Activated naive CD8-positive, alpha-beta T cell treated with anti-CD3 and anti-CD28 coated beads, Interleukin-2, amount 10 ng/mL, durations not matched to agents 7 days and 5 days (primary cell): ENCODE data around the gene FAM131B. TPM values are rescaled to one million over a fixed set of nuclear protein-coding genes. Genes with fewer than 3 reads are reported as not detected.
A peak's percentile ranks its signal among the peaks of the same experiment; 100 is the strongest.
"Not testable (repeated sequence)": the region's sequence is repeated elsewhere in the genome, so short reads cannot be mapped to it uniquely, and the experiment has no call there.

ENCODE experiments used
- ATAC-seq: fragments of 150-1000 bp; cut with Tn5 transposase; one replicate; pipeline ENCODE4 v1.10.0; 2021; ENCODE audit warnings: low read depth, moderate library complexity
- POLR2A ChIA-PET: fragments of 350-600 bp; sonication (Branson Sonifier 250); formaldehyde crosslinking; loops from one replicate; lab custom pipeline; 2021; ENCODE audit warnings: antibody characterized with exemption; lab: Charles Lee
- DNase-seq: peaks from one replicate; pipeline ENCODE4 v3.0.0; 2021
- H3K27ac Mint-ChIP-seq: one replicate; pipeline ENCODE4 v1.8.0; 2022; ENCODE audit warnings: mild to moderate bottlenecking, mixed read lengths
- H3K27me3 Mint-ChIP-seq: one replicate; pipeline ENCODE4 v1.8.0; 2022; ENCODE audit warnings: mild to moderate bottlenecking, moderate library complexity, mixed read lengths
- H3K36me3 Mint-ChIP-seq: one replicate; pipeline ENCODE4 v1.8.0; 2021; ENCODE audit warnings: mild to moderate bottlenecking, mixed read lengths
- H3K4me1 Mint-ChIP-seq: one replicate; pipeline ENCODE4 v1.8.0; 2021; ENCODE audit warnings: mixed read lengths
- H3K4me3 Mint-ChIP-seq: one replicate; pipeline ENCODE4 v1.8.0; 2022; ENCODE audit warnings: mild to moderate bottlenecking, moderate library complexity, mixed read lengths
- H3K9me3 Mint-ChIP-seq: one replicate; pipeline ENCODE4 v1.8.0; 2021; ENCODE audit warnings: mixed read lengths
- total RNA-seq, 2 experiments: library from RNA; stranded (reverse); gene quantifications; one replicate each; pipeline ENCODE4 v1.2.3, GENCODE V29; 2021

The FAM131B gene
- total RNA-seq, 2 experiments from 2014 or later, result 2.3 to 2.9 TPM

DNA sequence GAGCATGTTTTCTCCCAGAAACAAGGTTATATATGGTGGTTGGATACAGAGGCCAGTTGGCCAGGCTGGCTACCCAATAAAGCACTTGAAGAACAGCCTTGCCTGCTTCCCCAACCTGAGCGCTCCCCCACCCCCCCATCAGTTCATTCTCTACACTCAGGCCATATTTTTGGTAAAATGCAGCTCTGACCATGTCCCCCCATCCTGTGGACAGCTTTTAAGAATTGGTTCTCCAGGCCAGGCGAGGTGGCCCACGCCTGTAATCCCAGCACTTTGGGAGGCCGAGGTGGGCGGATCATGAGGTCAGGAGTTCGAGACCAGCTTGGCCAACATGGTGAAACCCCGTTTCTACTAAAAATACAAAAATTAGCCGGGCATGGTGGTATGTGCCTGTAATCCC, 29.9 kb upstream of the FAM131B start:
- Mint-ChIP-seq H3K4me1 (peaks cover 19% of the 10 kb centered on the region), H3K27ac (peak overlapping the region; percentile 48), H3K36me3 (peaks cover 21% of the 10 kb centered on the region)
- not testable (repeated sequence) for DNase-seq, ATAC-seq, H3K27me3 Mint-ChIP-seq, H3K4me3 Mint-ChIP-seq, H3K9me3 Mint-ChIP-seq
- POLR2A ChIA-PET, result interaction anchor here (1.4 to 6.7 kb wide), 4 partner anchors 8 to 17 kb away, joined by 5 to 40 read pairs (median 6); partner anchors contain the start of gene EPHA1

GRCh38 chr7:143391462-143392404, 29.2 kb upstream of the FAM131B start:
- no peak for ATAC-seq
- H3K36me3 Mint-ChIP-seq, result peaks cover 21% of the 10 kb centered on the region
- peaks cover 19% of the 10 kb centered on the region for H3K4me1 Mint-ChIP-seq
- H3K27ac Mint-ChIP-seq, result no peak overlapping the region
- POLR2A ChIA-PET, result interaction anchor here (1.2 to 6.7 kb wide), 5 partner anchors 8 to 19 kb away, joined by 4 to 40 read pairs (median 6); partner anchors contain the start of gene EPHA1
- no peak for DNase-seq
- H3K4me3 Mint-ChIP-seq, result no peak overlapping the region
- H3K27me3 Mint-ChIP-seq, result no peaks in the 10 kb centered on the region
- H3K9me3 Mint-ChIP-seq, result no peaks in the 10 kb centered on the region

GRCh38 chr7:143390773-143391317, 28.3 kb upstream of the FAM131B start:
- POLR2A ChIA-PET, result interaction anchor here (1.1 to 6.7 kb wide), 4 partner anchors 11 to 18 kb away, joined by 3 to 40 read pairs (median 4); partner anchors contain the start of gene EPHA1
- Mint-ChIP-seq H3K27me3 (no peaks in the 10 kb centered on the region), H3K9me3 (no peaks in the 10 kb centered on the region), H3K4me1 (peaks cover 19% of the 10 kb centered on the region), H3K27ac (no peak overlapping the region), H3K36me3 (peaks cover 21% of the 10 kb centered on the region), H3K4me3 (no peak overlapping the region)
- DNase-seq, result no peak
- no peak for ATAC-seq

DNA sequence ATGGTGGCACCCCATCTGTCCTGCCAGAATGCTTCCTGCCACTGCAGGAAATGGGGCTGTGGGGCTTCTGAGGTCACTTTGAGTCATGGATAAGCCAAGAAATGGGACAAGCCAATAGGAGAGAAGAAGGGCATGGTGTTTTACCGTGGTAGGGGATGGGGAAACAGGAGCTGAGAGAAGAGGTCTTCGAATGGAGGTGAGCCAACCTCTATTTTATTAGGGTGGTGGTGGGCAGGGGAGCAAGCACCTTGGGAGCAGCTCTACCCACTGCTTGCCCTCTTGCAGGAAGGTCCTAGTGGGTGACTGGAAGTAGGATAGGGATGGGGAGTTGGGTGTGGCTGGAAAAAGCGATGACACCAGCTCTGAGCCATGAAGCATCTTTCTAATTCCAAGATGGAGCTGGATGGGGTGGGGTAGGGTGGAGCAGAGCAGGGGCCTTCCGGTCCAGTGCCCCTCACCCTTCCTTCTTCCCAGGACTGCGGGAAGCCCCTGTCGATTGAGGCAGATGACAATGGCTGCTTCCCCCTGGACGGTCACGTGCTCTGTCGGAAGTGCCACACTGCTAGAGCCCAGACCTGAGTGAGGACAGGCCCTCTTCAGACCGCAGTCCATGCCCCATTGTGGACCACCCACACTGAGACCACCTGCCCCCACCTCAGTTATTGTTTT, 27.7 kb upstream of the FAM131B start:
- H3K4me1 Mint-ChIP-seq, result peaks cover 16% of the 10 kb centered on the region
- POLR2A ChIA-PET, result interaction anchor here (1.1 to 6.7 kb wide), 4 partner anchors 10 to 18 kb away, joined by 3 to 40 read pairs (median 4); partner anchors contain the start of gene EPHA1
- no peaks in the 10 kb centered on the region for H3K9me3 Mint-ChIP-seq
- H3K27me3 Mint-ChIP-seq, result no peaks in the 10 kb centered on the region
- H3K36me3 Mint-ChIP-seq, result peaks cover 19% of the 10 kb centered on the region
- no peak overlapping the region for H3K4me3 Mint-ChIP-seq
- DNase-seq (no peak), ATAC-seq (no peak)
- peak overlapping the region; percentile 24 for H3K27ac Mint-ChIP-seq

DNA sequence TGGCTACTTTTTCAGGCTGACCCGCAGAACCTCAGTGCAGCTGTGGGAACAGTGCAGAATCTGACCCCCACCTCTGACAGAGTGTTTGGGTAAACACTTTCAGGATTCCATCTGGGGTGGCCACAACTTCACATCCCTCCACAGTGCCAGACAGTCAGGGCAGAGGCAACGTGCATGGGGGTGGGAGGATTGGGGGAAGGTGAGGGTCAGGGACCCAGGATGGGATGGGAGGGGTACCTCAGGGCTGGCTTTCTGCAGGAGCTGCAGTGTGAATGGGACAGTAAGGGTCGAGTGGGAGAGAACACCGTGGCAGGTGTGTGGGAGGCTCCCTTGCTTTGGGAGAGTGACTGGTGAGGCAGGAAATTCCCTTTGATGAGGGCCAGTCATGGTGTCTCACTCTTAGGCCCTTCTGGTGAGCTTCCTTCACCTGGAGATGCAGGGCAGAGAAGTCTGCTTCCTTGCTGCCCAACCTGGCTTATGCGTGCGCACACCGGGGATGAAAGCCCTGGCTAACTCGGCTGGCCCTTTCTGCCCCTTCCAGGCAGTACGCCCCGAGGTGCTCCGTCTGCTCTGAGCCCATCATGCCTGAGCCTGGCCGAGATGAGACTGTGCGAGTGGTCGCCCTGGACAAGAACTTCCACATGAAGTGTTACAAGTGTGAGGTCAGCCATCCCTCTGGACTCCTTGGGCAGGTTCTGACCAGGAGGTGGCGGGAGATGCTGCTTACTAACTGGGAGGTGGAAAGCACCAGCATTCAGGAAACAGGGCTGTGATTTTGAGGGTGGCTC, 27.0 kb upstream of the FAM131B start:
- Mint-ChIP-seq H3K4me1 (peaks cover 8% of the 10 kb centered on the region), H3K27ac (peak overlapping the region; percentile 24), H3K9me3 (no peaks in the 10 kb centered on the region), H3K27me3 (no peaks in the 10 kb centered on the region), H3K4me3 (no peak overlapping the region), H3K36me3 (peaks cover 15% of the 10 kb centered on the region)
- POLR2A ChIA-PET, result interaction anchor here (1.1 to 6.7 kb wide), 3 partner anchors 9 to 18 kb away, joined by 3 to 40 read pairs (median 4); partner anchors contain the start of gene EPHA1
- ATAC-seq (no peak), DNase-seq (no peak)

GRCh38 chr7:143388491-143389101, 26.1 kb upstream of the FAM131B start:
- Mint-ChIP-seq H3K4me3 (no peak overlapping the region), H3K4me1 (peaks cover 8% of the 10 kb centered on the region), H3K36me3 (peaks cover 13% of the 10 kb centered on the region), H3K27ac (no peak overlapping the region), H3K9me3 (no peaks in the 10 kb centered on the region), H3K27me3 (no peaks in the 10 kb centered on the region)
- DNase-seq, result no peak
- POLR2A ChIA-PET, result interaction anchor here (2.0 to 6.7 kb wide), 2 partner anchors 14 to 19 kb away, joined by 6 to 40 read pairs; partner anchors contain the start of gene EPHA1
- no peak for ATAC-seq

DNA sequence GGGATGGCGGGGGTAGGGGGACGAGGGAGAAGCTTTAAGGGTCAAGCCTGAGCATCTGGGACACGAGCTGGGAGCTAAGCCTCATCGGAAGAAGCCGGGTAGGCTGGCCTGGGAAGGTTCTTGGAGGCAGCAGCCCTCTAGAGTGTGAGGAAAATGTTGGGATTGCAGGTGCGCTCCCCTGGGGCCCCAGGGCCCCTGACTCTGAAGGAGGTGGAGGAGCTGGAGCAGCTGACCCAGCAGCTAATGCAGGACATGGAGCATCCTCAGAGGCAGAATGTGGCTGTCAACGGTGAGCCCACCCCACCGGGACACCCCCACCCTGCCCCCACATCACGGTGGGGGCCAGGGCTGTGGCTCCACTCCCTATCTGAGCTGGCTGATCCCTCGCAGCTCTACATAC, 25.5 kb upstream of the FAM131B start:
- no peak overlapping the region for H3K4me3 Mint-ChIP-seq

DNA sequence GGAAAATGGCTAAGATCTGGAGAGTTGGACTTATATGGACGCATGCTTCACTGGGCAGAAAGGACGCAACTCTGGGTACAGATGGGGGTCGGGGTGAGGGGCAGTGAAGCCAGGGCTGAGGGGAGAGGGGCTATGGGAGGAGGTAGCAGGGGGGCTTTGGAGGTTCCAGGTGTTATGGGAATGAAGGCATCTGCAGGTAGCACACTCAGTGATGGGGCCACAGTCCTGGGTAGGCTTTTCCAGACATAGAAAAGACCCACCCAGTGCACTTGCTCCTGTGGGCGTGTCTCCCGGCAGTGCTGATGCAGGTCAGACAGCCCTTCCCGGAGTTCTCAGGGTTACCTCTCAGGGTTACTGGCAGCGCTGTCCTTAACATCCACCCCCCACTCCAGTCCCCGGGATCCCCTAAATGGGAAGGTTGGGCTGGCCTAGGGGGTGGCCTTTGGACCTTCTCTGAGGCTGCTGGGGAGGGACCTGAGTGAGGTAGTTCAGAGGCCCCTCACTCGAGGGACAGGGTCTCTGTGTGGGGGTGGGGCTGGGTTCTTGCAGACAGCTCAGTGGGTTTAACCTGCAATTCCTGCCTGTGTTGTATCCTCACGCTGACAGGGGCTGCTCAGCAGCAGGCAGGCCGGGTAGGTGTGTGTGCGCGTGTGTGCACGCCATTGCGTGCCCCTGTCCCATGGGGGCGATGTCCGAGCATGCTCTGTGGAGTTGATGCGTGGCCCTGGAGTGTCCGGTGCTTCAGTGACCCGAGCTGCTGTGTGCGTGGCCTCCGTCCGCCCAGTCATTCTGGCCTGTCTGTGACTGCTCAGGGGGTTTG, 24.9 kb upstream of the FAM131B start:
- H3K36me3 Mint-ChIP-seq, result peaks cover 18% of the 10 kb centered on the region
- POLR2A ChIA-PET, result interaction anchor here (2.0 to 6.7 kb wide), 2 partner anchors 13 to 20 kb away, joined by 6 to 40 read pairs; partner anchors contain the start of gene EPHA1
- DNase-seq (no peak), ATAC-seq (no peak)
- peaks cover 15% of the 10 kb centered on the region for H3K4me1 Mint-ChIP-seq
- no peaks in the 10 kb centered on the region for H3K27me3 Mint-ChIP-seq
- peak overlapping the region; percentile 44 for H3K27ac Mint-ChIP-seq
- H3K9me3 Mint-ChIP-seq, result no peaks in the 10 kb centered on the region
- no peak overlapping the region for H3K4me3 Mint-ChIP-seq

More for the DNA sequence above, 25.5 kb upstream of the FAM131B start:
- no peak for ATAC-seq
- H3K27me3 Mint-ChIP-seq, result no peaks in the 10 kb centered on the region
- no peaks in the 10 kb centered on the region for H3K9me3 Mint-ChIP-seq
- no peak for DNase-seq
- peaks cover 10% of the 10 kb centered on the region for H3K4me1 Mint-ChIP-seq
- peaks cover 14% of the 10 kb centered on the region for H3K36me3 Mint-ChIP-seq
- POLR2A ChIA-PET, result interaction anchor here (2.0 to 6.7 kb wide), 2 partner anchors 13 to 20 kb away, joined by 6 to 40 read pairs; partner anchors contain the start of gene EPHA1
- H3K27ac Mint-ChIP-seq, result peak overlapping the region; percentile 44

DNA sequence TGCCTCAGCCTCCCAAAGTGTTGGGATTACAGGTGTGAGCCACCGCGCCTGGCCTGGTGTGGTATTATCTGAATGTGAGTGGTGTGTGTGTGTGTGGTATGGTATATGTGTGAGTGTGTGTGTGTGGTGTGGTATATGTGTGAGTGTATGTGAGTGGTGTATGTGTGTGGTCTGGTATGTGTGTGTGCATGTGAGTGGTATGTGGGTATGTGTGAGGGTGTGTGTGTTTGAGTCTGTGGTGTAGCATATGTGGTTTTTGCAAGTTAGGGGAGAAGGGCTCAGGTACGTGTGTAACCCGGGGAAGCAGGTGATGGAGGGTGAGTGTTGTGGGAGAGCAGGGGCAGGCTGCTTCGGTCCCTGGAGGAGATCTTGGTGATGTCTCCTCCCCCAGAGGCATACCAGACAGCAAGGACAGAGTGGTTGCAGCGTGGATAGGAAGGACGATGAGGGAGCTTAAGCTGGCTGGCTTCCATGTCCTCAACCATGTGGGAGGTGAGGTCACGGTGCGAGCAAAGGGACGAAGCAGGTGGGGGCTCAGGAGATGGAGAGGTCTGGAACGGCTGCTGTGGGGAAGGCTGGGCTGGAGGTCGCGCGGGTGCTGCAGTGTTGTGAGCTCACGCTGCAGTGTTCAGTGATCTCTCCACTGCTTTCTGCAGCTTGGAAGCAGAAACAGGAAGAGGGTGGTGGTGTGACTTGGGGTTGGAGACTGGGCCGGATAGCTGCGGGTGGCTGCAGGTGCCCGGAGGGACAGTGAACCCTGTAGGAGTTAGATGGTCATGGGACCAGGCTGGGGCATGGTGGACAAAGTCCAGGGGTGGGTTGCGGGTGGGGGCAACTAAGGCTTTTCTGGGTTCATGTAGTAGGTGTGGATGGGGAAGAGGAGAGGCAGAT, 23.6 kb upstream of the FAM131B start:
- H3K9me3 Mint-ChIP-seq, result no peaks in the 10 kb centered on the region
- no peak overlapping the region for H3K27ac Mint-ChIP-seq
- H3K4me1 Mint-ChIP-seq, result peaks cover 16% of the 10 kb centered on the region
- H3K27me3 Mint-ChIP-seq, result no peaks in the 10 kb centered on the region
- ATAC-seq, result peak; percentile 72
- H3K4me3 Mint-ChIP-seq, result no peak overlapping the region
- peaks cover 18% of the 10 kb centered on the region for H3K36me3 Mint-ChIP-seq
- peak; percentile 63 for DNase-seq
- POLR2A ChIA-PET, result interaction anchor here (0.7 to 1.3 kb wide), 6 partner anchors 9 to 141 kb away, joined by 3 to 10 read pairs (median 4); no protein-coding TSS in a partner anchor
